GM19463 (cell line): ENCODE data around the gene PHC3.
"Not testable (repeated sequence)": the region's sequence is repeated elsewhere in the genome, so short reads cannot be mapped to it uniquely, and the experiment has no call there.

Experiments used
- ATAC-seq: cut with Tn5 transposase; IDR thresholded peaks from one replicate; pipeline ENCODE4 v1.9.1; 2021; ENCODE audit warnings: mild to moderate bottlenecking, moderate library complexity; ENCODE audit not compliant: unreplicated experiment

The PHC3 gene

GRCh38 chr3:170180908-170181885, at the start of gene PHC3:
Gene PHC3, minus strand, starts transcription at chr3:170181733. Its CDS starts 18 bp downstream, at chr3:170181715.
- peak; percentile 72 for ATAC-seq

GRCh38 chr3:170228093-170228766, 46.7 kb upstream of the PHC3 start:
- ATAC-seq, result no peak

GRCh38 chr3:170226426-170226960, 45.0 kb upstream of the PHC3 start:
- ATAC-seq, result no peak

GRCh38 chr3:170225166-170225565, 43.6 kb upstream of the PHC3 start:
- no peak for ATAC-seq

- ATAC-seq, result peak; percentile 34
Measured at GRCh38 chr3:170222647-170223541, 41.4 kb upstream of the PHC3 start.

- ATAC-seq, result peak; percentile 96
Measured at GRCh38 chr3:170221924-170222646, 40.6 kb upstream of the PHC3 start, which contains the start of gene PRKCI. Gene PRKCI, plus strand, starts transcription at chr3:170222424. Its CDS starts 246 bp downstream, at chr3:170222670.

- ATAC-seq, result no peak
Measured at GRCh38 chr3:170220871-170221270, 39.3 kb upstream of the PHC3 start.

GRCh38 chr3:170219850-170220249, 38.3 kb upstream of the PHC3 start:
- no peak for ATAC-seq

- no peak for ATAC-seq
Measured at GRCh38 chr3:170211668-170212067, 30.1 kb upstream of the PHC3 start.

GRCh38 chr3:170207717-170208116, 26.2 kb upstream of the PHC3 start:
- no peak for ATAC-seq

GRCh38 chr3:170206164-170206762, 24.7 kb upstream of the PHC3 start:
- ATAC-seq, result not testable (repeated sequence)

- ATAC-seq, result no peak
Measured at GRCh38 chr3:170205302-170205701, 23.8 kb upstream of the PHC3 start.

GRCh38 chr3:170204509-170204908, 23.0 kb upstream of the PHC3 start:
- ATAC-seq, result no peak

GRCh38 chr3:170204023-170204472, 22.5 kb upstream of the PHC3 start:
- no peak for ATAC-seq

- no peak for ATAC-seq
Measured at GRCh38 chr3:170203457-170203856, 21.9 kb upstream of the PHC3 start.

GRCh38 chr3:170201527-170201926, 20.0 kb upstream of the PHC3 start:
- no peak for ATAC-seq

GRCh38 chr3:170200987-170201386, 19.5 kb upstream of the PHC3 start:
- no peak for ATAC-seq

- no peak for ATAC-seq
Measured at GRCh38 chr3:170196833-170197232, 15.3 kb upstream of the PHC3 start.

- not testable (repeated sequence) for ATAC-seq
Measured at GRCh38 chr3:170195759-170196158, 14.2 kb upstream of the PHC3 start.
